ENCODE results near the gene UBE2G2. TPM values are rescaled to one million over a fixed set of nuclear protein-coding genes. Genes with fewer than 3 reads are reported as not detected.

UBE2G2 gene
- polyA plus RNA-seq, 2 donors, result 28.1 to 30.4 TPM

DNA sequence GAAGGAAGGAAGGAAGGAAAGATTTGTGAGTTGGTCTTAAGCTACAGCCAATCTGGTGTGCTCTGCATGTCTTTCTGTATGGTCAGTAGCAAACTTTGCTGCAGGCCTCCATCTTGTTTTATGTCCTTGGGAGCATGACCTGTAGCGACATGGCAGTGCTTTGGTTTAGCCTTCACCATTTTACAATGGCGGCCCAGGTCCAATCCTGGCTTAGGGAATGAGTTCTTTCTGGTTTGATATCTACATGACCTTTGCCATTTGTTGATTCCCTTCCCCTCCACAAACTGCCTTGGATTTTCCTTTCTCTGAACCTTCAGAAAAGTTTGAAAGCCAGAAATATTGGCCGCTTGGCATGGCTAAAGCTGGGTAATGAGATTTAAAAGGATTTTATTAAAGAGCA lies 59.7 kb downstream of the UBE2G2 start:
- no peak overlapping the region for H3K27ac ChIP-seq (ENCODE audit: low read depth in 2 of 2, low read length in 1 of 2)
- H3K9me3 ChIP-seq (ENCODE audit: control insufficient read depth in 2 of 2, insufficient read depth in 1 of 2, low read depth in 1 of 2, low read length in 1 of 2), result peaks cover 2 to 13% of the 10 kb centered on the region in 2 donors
- H3K36me3 ChIP-seq (ENCODE audit: control insufficient read depth in 2 of 2, insufficient read depth in 2 of 2, low read length in 1 of 2), result no peaks in the 10 kb centered on the region
- no peak overlapping the region for H3K4me3 ChIP-seq (ENCODE audit: low read depth in 1 of 2, low read length in 2 of 2)
- no peaks in the 10 kb centered on the region for H3K4me1 ChIP-seq (ENCODE audit: control insufficient read depth in 2 of 2, insufficient read depth in 2 of 2, low read length in 1 of 2)
- no peaks in the 10 kb centered on the region for H3K27me3 ChIP-seq (ENCODE audit: control insufficient read depth in 1 of 2, insufficient read depth in 2 of 2, low read length in 2 of 2)
- 94% methylated on average over 3 of the region's 3 CpGs for WGBS, 2 donors

DNA sequence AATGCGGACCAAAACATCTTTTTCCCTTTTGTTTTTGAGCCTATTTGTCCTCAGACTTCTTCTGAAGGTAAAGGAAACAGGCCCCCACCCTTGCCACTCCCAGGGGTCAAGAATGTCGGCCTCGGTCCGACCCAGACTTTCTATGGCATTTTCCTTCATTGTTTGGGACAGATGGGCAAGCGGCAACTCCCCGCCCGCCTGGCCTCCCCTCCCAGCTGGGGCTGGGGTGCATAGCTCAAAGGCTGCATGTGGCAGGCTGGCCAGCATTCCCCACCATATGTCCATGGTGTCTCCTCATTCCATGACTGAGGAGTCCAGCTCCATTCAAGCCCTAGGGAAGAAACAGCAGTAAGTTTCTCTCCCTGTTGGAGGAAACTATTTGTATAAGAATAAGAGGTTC lies 60.9 kb downstream of the UBE2G2 start:
- Histone ChIP-seq H3K4me3 (ENCODE audit: low read depth in 1 of 2, low read length in 2 of 2) (no peak overlapping the region), H3K9me3 (ENCODE audit: control insufficient read depth in 2 of 2, insufficient read depth in 1 of 2, low read depth in 1 of 2, low read length in 1 of 2) (peaks cover 5 to 23% of the 10 kb centered on the region in 2 donors), H3K27me3 (ENCODE audit: control insufficient read depth in 1 of 2, insufficient read depth in 2 of 2, low read length in 2 of 2) (no peaks in the 10 kb centered on the region), H3K4me1 (ENCODE audit: control insufficient read depth in 2 of 2, insufficient read depth in 2 of 2, low read length in 1 of 2) (no peaks in the 10 kb centered on the region), H3K27ac (ENCODE audit: low read depth in 2 of 2, low read length in 1 of 2) (no peak overlapping the region), H3K36me3 (ENCODE audit: control insufficient read depth in 2 of 2, insufficient read depth in 2 of 2, low read length in 1 of 2) (no peaks in the 10 kb centered on the region)
- 82 to 90% methylated on average over 7 of the region's 7 CpGs for WGBS, 2 donors

DNA sequence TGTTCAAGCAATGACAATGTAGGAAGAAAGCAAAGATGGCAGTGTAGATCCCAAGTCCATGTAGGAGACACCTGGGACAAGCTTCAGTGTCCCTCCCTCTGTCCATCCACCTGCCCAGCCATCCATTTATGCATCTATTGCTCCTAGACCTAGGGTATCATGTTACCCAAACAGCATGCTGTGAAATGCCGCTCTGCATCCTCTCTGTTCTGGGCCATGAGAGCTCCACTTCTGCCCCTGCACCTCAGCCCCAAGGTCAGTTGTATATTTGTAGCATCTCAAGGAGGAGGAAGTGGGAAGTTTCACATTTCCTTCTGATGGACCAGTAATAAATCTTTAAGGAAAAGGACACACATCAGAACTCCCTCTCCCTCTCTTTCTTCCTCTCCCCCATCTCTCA lies 62.3 kb downstream of the UBE2G2 start:
- H3K4me3 ChIP-seq (ENCODE audit: low read depth in 1 of 2, low read length in 2 of 2), result no peak overlapping the region
- H3K4me1 ChIP-seq (ENCODE audit: control insufficient read depth in 2 of 2, insufficient read depth in 2 of 2, low read length in 1 of 2), result no peaks in the 10 kb centered on the region
- H3K36me3 ChIP-seq (ENCODE audit: control insufficient read depth in 2 of 2, insufficient read depth in 2 of 2, low read length in 1 of 2), result no peaks in the 10 kb centered on the region
- 96 to 97% methylated on average over 1 of the region's 1 CpG for WGBS, 2 donors
- H3K27me3 ChIP-seq (ENCODE audit: control insufficient read depth in 1 of 2, insufficient read depth in 2 of 2, low read length in 2 of 2), result no peaks in the 10 kb centered on the region
- H3K9me3 ChIP-seq (ENCODE audit: control insufficient read depth in 2 of 2, insufficient read depth in 1 of 2, low read depth in 1 of 2, low read length in 1 of 2), result peaks cover 5 to 25% of the 10 kb centered on the region in 2 donors
- no peak overlapping the region for H3K27ac ChIP-seq (ENCODE audit: low read depth in 2 of 2, low read length in 1 of 2)

DNA sequence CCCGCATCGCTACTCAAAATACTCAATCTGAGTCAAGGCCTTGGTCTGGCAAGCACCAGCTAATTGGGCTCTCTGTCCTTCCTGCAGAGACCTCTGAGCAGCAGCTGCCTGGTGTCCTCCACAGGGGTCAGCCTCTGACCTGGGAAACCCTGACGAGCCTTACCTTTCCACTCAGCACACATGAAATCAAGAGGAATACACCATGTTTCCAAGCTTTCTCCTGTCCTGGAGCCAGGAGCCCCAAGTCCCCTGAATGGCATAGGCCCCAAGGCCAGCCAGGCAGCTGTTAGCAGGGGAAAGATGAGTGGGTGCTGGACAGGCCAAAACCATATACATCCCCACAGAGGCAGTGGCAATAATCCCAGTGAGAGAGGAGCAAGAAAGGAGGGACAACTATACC lies 63.0 kb downstream of the UBE2G2 start:
- 79 to 97% methylated on average over 3 of the region's 3 CpGs for WGBS, 2 donors
- H3K9me3 ChIP-seq (ENCODE audit: control insufficient read depth in 2 of 2, insufficient read depth in 1 of 2, low read depth in 1 of 2, low read length in 1 of 2), result peaks cover 5 to 25% of the 10 kb centered on the region in 2 donors
- no peak overlapping the region for H3K4me3 ChIP-seq (ENCODE audit: low read depth in 1 of 2, low read length in 2 of 2)
- H3K27me3 ChIP-seq (ENCODE audit: control insufficient read depth in 1 of 2, insufficient read depth in 2 of 2, low read length in 2 of 2), result no peaks in the 10 kb centered on the region
- H3K36me3 ChIP-seq (ENCODE audit: control insufficient read depth in 2 of 2, insufficient read depth in 2 of 2, low read length in 1 of 2), result no peaks in the 10 kb centered on the region
- no peak overlapping the region for H3K27ac ChIP-seq (ENCODE audit: low read depth in 2 of 2, low read length in 1 of 2)
- no peaks in the 10 kb centered on the region for H3K4me1 ChIP-seq (ENCODE audit: control insufficient read depth in 2 of 2, insufficient read depth in 2 of 2, low read length in 1 of 2)

DNA sequence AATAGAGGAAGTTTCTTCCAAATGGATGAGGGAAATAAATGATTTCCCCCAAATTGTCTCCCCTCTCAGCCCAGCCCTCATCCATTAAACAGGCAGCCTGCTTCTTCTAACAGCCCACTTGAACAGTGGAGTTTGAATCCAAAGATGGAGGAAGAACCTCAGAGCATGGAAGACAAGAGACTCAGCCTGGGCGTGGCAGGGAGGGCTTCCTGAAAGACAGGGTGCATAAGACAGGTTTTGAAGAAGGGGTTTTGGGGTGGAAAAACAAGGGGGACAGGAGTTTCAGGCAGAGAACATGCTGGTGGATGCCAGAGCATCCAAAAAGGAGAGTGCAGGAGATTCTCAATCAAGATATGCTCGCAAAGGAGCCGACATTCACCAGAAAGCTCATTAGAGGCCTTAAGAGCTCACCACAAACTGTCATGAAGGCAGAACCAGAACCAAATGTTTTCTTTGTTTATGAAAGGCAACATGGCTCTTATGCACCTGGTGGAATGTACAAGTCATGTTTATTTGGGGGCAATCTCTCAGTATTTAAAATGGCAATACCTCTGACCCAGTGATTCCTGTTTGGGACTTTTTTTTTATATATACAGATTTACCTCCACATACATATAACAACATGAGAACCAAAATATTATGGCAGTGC lies 63.8 kb downstream of the UBE2G2 start:
- Histone ChIP-seq H3K4me1 (ENCODE audit: control insufficient read depth in 2 of 2, insufficient read depth in 2 of 2, low read length in 1 of 2) (no peaks in the 10 kb centered on the region), H3K27ac (ENCODE audit: low read depth in 2 of 2, low read length in 1 of 2) (no peak overlapping the region), H3K36me3 (ENCODE audit: control insufficient read depth in 2 of 2, insufficient read depth in 2 of 2, low read length in 1 of 2) (no peaks in the 10 kb centered on the region), H3K4me3 (ENCODE audit: low read depth in 1 of 2, low read length in 2 of 2) (no peak overlapping the region), H3K27me3 (ENCODE audit: control insufficient read depth in 1 of 2, insufficient read depth in 2 of 2, low read length in 2 of 2) (no peaks in the 10 kb centered on the region), H3K9me3 (ENCODE audit: control insufficient read depth in 2 of 2, insufficient read depth in 1 of 2, low read depth in 1 of 2, low read length in 1 of 2) (peaks cover 5 to 25% of the 10 kb centered on the region in 2 donors)
- WGBS, 2 donors, result 60 to 71% methylated on average over 3 of the region's 3 CpGs

DNA sequence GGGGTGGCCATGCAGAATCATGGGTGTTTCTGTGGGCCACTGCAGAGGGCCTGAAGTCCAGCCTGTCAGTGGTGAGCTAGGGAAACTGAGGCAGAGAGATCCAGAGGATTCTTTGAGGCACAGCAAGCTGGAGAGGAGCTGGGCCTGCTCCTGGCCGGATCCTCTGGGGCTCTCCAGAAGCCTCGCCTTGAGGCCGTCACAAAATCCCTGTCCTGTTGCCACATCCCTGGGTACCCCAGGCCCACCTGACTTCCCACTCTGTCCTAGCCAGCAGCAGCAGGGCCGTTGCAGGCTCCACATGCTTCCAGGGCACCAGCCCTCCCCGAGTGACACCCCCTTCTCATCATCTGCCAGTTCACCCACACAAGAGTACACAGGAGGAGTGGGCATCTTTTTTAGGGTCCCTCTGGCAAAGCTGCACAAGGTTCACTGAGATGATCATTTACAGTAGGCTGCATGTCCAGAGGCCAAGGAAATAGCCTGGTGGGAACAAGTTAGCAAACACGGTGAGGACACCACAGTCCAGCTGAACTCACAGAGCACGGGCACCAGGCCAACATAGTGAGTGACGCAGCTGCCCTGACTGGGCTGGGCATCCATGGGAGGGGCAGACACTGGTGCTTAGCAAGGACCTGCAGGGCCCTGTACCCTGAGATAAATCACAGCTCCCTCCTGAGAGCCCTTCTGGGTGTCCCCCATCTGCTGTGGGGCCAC lies 65.2 kb downstream of the UBE2G2 start:
- Histone ChIP-seq H3K27me3 (ENCODE audit: control insufficient read depth in 1 of 2, insufficient read depth in 2 of 2, low read length in 2 of 2) (no peaks in the 10 kb centered on the region), H3K4me1 (ENCODE audit: control insufficient read depth in 2 of 2, insufficient read depth in 2 of 2, low read length in 1 of 2) (no peaks in the 10 kb centered on the region), H3K9me3 (ENCODE audit: control insufficient read depth in 2 of 2, insufficient read depth in 1 of 2, low read depth in 1 of 2, low read length in 1 of 2) (peaks cover 5 to 25% of the 10 kb centered on the region in 2 donors), H3K4me3 (ENCODE audit: low read depth in 1 of 2, low read length in 2 of 2) (no peak overlapping the region), H3K36me3 (ENCODE audit: control insufficient read depth in 2 of 2, insufficient read depth in 2 of 2, low read length in 1 of 2) (no peaks in the 10 kb centered on the region), H3K27ac (ENCODE audit: low read depth in 2 of 2, low read length in 1 of 2) (no peak overlapping the region)
- 76 to 89% methylated on average over 8 of the region's 8 CpGs for WGBS, 2 donors

DNA sequence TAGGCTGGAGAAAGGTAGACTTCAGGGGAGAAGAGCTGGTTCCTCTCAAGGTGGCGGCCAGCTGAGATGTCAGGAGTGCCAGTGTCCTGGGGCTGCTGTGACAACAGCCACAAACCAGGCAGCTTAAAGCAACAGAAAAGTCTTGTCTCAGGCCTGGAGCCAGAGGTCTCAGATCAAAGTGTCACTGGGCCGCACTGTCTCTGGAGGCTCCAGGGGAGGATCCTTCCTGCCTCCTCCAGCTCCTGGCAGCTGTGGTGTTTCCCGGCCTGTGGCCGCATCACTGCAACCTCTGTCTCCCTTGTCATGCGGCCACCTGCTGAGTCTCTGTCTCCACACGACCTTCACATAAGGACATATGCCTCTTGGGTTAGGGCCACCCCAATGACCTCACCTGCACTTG lies 65.8 kb downstream of the UBE2G2 start:
- Histone ChIP-seq H3K27me3 (ENCODE audit: control insufficient read depth in 1 of 2, insufficient read depth in 2 of 2, low read length in 2 of 2) (no peaks in the 10 kb centered on the region), H3K9me3 (ENCODE audit: control insufficient read depth in 2 of 2, insufficient read depth in 1 of 2, low read depth in 1 of 2, low read length in 1 of 2) (peaks cover 5 to 25% of the 10 kb centered on the region in 2 donors)
- WGBS, 2 donors, result 82 to 85% methylated on average over 6 of the region's 6 CpGs

DNA sequence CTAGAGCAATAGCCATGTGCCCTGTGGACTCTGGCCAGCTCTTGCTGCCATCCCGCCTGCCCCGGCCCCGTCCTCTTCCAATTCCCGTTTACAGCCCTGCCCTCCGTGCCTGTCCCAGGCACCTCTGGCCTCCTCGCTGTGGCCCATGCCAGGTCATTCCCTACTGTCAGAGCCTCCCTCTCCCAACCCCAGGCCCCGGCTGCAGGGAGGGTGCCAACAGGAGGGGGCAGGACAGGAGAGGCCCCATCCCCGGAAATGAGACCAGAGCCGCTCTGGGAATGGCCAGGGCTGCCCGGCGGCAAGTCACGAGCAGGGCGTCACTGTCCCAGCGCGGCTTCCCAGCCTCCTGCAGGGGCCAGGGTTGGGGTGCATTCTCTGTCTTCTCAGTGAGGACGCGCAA lies 66.8 kb downstream of the UBE2G2 start:
- Histone ChIP-seq H3K9me3 (ENCODE audit: control insufficient read depth in 2 of 2, insufficient read depth in 1 of 2, low read depth in 1 of 2, low read length in 1 of 2) (peaks cover 5 to 25% of the 10 kb centered on the region in 2 donors), H3K27me3 (ENCODE audit: control insufficient read depth in 1 of 2, insufficient read depth in 2 of 2, low read length in 2 of 2) (no peaks in the 10 kb centered on the region), H3K36me3 (ENCODE audit: control insufficient read depth in 2 of 2, insufficient read depth in 2 of 2, low read length in 1 of 2) (no peaks in the 10 kb centered on the region), H3K4me1 (ENCODE audit: control insufficient read depth in 2 of 2, insufficient read depth in 2 of 2, low read length in 1 of 2) (no peaks in the 10 kb centered on the region), H3K4me3 (ENCODE audit: low read depth in 1 of 2, low read length in 2 of 2) (no peak overlapping the region), H3K27ac (ENCODE audit: low read depth in 2 of 2, low read length in 1 of 2) (no peak overlapping the region)
- 92 to 94% methylated on average over 17 of the region's 17 CpGs for WGBS, 2 donors

More for the DNA sequence above, 65.8 kb downstream of the UBE2G2 start:
- Histone ChIP-seq H3K27ac (ENCODE audit: low read depth in 2 of 2, low read length in 1 of 2) (no peak overlapping the region), H3K36me3 (ENCODE audit: control insufficient read depth in 2 of 2, insufficient read depth in 2 of 2, low read length in 1 of 2) (no peaks in the 10 kb centered on the region), H3K4me1 (ENCODE audit: control insufficient read depth in 2 of 2, insufficient read depth in 2 of 2, low read length in 1 of 2) (no peaks in the 10 kb centered on the region), H3K4me3 (ENCODE audit: low read depth in 1 of 2, low read length in 2 of 2) (no peak overlapping the region)

DNA sequence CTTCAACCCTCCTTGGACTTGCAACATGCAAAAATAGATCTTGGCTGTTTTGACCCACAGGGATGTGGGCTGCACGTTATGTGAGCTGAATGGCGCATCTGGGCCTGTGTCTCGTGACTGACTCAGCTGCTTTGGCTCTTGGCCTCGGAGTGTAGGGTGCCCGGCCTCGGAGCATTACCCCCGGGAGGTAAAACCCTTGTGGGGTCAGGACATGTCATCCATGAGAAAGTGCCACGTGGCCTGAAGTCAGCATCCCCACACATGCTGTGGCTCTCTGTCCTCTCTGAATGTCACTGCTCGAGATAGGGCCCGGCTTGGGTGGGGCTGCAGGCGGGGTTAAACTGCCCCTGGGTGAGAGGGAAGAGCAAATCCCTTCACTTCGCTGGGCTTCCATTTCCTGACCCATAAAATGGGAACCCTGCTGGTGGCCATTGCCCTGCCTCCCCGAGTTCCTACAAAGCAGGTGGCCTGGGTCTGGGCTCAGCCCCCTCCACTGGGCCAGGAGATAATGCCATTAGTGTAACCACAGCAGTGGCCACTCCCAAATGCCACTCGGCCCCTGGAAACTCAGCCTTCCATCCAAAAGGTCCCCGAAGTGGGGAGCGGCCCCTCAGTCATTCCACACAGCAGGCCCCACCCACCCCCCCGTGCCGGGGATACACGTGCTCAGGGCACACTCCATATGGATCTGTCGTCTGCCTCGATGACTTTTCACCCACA lies 67.4 kb downstream of the UBE2G2 start:
- 79 to 83% methylated on average over 21 of the region's 21 CpGs for WGBS, 2 donors
- H3K36me3 ChIP-seq (ENCODE audit: control insufficient read depth in 2 of 2, insufficient read depth in 2 of 2, low read length in 1 of 2), result no peaks in the 10 kb centered on the region
- H3K4me1 ChIP-seq (ENCODE audit: control insufficient read depth in 2 of 2, insufficient read depth in 2 of 2, low read length in 1 of 2), result no peaks in the 10 kb centered on the region
- peaks cover 5 to 22% of the 10 kb centered on the region in 2 donors for H3K9me3 ChIP-seq (ENCODE audit: control insufficient read depth in 2 of 2, insufficient read depth in 1 of 2, low read depth in 1 of 2, low read length in 1 of 2)
- no peak overlapping the region for H3K27ac ChIP-seq (ENCODE audit: low read depth in 2 of 2, low read length in 1 of 2)
- H3K4me3 ChIP-seq (ENCODE audit: low read depth in 1 of 2, low read length in 2 of 2), result no peak overlapping the region
- H3K27me3 ChIP-seq (ENCODE audit: control insufficient read depth in 1 of 2, insufficient read depth in 2 of 2, low read length in 2 of 2), result no peaks in the 10 kb centered on the region

Measured in esophagus (tissue), 2 donors.